Stimulated activated CD4-positive, alpha-beta T cell treated with anti-CD3 and anti-CD28 coated beads, Interleukin-4, amount 100 ng/mL, for 1 hour (primary cell): ENCODE measurements around the gene SPTLC3.

ENCODE experiments used
- DNase-seq: peaks from one replicate; pipeline ENCODE4 v3.0.0-alpha.2; 2020

Gene SPTLC3

GRCh38 chr20:13034936-13035335 is 26.2 kb downstream of the SPTLC3 start:
- DNase-seq, result no peak

DNA sequence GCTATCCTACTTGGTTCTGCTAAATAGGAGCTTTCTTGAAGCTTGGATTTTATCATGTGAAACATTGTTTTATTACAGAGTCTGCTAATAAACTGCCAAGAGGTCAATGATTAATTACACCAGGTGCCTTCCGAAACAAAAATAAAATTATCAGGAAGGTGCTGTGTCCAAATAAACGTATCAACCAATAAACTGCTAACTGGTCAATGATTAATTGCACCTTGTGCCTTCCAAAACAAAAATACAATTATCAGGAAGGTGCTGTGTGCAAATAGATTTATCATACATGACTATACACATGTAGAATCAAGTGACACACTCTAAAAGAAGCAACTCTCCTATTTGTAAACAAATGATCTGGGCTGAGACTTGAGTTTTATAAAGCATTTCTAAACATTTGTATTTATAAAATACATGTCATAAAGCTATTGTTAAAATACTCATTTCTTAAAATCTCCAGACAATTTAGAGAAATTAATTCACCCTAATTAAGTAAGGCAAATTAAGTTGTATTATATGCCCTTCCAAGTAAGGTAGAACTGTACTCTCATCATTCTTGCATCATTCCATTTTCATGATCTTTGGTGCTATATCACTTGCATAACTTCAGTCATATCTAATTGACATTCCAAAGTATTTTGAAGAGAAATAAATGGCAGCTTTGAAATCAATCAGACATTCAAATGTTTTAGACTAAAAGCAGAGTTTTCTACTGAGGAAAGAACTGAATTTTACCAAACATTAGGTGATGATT is 26.8 kb downstream of the SPTLC3 start:
- DNase-seq, result no peak

- DNase-seq, result no peak
These were observed 29.0 kb downstream of the SPTLC3 start for GRCh38 chr20:13037727-13038126.

- DNase-seq, result no peak
These were observed 33.0 kb downstream of the SPTLC3 start for GRCh38 chr20:13041574-13042457.

DNA sequence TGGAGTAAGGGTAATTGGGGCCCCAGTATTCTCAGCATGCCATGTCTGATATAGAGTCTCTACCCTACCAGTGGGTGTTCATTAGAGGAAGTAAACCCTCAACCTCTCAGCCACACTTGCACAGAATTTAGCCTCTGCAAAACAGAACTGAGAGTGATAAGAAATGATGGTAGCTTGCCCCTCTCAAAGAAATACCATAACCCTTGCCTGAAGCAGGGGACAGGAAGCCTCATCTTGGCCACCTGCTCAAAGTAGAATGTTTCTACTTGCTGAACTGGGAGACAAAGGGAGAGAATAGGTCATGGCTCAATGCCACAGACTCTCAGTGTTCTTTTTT is 33.7 kb downstream of the SPTLC3 start:
- no peak for DNase-seq

DNA sequence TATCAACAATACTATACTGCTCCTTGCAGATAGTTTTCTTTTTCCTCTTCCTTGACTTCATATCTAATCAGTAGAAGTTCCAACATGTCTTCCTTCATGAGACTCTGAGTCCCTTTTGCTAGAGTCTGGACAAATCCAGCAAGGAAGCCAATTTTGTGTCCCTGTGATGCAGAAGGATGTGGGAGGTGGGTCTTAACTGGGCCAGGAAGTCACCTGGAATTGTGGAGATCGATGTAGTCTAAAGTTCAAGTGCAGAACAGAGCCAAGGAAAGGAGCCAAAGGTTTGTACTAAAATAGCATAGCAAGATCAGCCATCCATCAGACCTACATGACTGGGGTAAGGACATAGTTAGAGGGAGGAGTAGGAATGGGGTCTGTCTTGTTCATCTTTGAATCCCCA is 37.6 kb downstream of the SPTLC3 start:
- DNase-seq, result no peak

DNA sequence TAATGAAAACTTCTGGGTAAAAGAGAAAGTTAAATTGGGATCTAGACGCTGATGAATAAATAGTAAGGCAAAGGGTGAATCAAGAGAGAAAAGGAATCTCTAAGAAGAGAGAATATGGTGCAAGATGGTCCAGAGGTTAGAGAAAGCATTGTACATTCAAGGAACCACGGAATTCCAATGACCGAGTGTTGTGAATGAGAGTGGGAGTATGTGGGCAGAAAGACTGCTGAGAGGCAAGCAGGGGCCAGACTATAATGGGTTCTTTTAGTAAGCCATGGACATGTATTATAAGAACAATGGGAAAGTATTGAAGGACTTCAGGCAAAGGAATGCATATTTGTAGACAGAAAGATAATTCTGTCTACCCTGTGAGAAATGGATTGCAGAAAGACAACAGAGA is 45.2 kb downstream of the SPTLC3 start:
- DNase-seq, result no peak

DNA sequence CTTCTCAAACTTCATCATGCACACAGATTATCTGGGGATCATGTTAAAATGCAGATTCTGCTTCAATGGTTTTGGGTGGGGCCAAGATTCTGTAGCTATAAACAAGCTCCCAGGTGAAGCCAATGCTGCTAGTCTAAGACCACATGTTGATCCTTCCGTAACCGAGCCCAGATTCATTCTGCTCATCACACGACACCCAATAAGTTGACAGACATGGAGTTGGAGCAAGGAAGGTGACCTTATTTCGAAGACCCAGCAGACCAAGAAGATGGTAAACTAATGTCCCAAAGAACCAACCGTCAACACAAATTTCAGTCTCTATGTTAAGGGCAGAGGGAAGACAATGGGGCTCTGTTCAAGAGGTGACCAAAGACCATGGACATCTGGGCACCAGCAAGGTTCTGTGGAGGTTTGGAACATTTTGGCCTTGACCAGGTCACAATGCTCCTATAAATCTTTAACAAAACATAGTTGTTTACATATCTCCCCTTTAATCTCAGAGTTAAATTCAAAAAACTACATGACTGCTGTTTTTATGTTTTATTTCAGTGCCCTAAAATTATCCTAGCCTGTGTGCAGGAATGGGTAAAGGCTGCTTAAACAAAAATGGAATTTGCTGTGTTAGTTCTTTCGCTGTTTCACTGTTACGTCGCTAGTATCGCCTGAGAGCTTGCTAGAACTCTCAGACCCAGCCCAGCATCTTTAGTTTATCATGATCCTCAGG is 50.1 kb downstream of the SPTLC3 start:
- DNase-seq, result no peak

GRCh38 chr20:13059398-13060136 is 50.8 kb downstream of the SPTLC3 start:
- no peak for DNase-seq

- DNase-seq, result no peak
These were observed 51.6 kb downstream of the SPTLC3 start for GRCh38 chr20:13060327-13060726.

GRCh38 chr20:13061381-13061780 is 52.6 kb downstream of the SPTLC3 start:
- no peak for DNase-seq

DNA sequence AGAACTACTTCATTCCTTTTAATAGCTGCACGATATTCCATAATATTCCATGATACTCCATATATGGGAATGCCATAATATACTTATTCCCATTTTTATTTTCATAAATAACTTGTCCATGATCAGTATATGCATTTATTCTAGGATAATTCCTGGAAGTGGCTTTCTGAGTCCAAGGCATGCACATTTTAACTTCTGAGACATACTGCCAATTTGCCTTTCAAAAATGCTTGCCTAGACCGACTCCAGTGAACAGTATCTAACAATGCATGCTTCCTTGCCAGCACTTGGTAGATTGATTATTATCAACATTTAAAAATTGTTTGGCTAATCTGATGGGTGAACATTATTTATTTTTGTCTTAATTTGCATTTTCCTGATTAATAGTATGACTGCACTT is 54.0 kb downstream of the SPTLC3 start:
- DNase-seq, result no peak

DNA sequence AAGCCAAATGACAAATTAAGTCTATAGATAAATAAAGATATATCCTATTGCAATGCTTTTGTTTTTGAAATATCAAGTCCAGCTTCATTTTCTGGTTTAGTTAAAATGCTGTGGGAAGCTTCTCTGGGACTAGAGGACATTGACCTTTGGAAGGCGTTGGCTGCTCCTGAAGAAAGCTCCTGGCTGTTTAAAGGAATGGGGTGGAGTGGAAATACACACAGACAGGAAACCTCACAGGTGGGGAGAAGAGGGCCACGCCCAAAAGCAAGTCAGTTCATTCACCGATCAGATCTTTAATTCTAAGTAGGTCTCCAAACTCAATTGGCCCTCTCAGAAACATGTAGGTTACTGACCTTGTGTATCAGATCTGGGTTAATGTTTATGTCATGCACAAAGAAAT is 59.6 kb downstream of the SPTLC3 start:
- no peak for DNase-seq

DNA sequence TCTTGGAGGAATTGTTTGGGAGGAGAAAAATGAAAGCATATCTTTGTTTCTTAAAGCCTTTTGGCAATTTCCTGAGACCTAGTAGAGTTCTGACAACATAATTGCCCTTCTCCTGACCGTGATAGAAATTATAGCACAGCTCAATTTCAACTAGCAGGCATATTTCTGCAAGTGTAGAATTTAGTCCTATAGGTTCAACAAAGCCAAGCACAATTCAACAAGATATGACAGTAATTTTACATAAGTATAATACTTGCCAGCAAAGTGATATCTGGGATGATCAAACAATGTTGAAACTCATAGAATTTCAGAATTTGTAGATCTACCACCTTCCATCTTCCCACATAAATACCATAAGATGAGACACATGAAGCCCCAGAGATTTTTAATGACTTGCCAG is 73.1 kb downstream of the SPTLC3 start:
- no peak for DNase-seq

DNA sequence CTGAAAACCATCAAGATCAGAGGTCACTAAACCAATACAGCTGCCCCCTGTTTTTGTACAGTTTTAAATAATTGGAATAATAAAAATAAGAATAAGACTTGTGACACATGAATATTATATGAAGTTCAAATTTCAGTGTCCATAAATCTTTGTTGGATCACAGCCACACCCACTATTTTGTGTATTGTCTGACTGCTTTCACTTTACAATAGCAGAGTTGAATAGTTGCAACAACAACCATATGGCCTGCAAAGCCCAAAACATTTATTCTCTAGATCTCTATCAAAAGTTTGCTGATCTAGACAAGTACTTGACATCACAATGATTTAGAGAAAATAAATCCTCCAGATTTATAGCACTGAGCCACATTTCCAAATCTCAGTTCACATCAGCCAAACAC is 73.6 kb downstream of the SPTLC3 start:
- DNase-seq, result no peak

DNA sequence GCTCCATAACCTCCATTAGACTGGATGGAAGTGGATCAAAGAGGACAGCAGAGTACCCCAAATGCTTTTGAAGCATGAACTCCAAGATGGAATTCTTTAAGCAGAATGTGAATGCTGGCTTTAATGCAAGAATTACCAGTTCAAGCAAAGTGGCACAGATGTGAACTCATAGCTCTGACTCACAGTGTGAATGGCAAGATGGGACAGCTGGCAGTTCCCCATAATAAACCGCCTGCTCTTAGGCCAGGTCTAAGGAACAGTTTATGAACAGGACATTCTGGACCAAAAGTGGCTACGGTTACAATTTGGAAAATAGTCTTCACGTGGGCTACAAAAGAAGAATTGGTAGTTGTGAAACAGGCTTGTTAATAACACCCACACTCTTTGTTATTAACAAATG is 76.5 kb downstream of the SPTLC3 start:
- no peak for DNase-seq

- no peak for DNase-seq
These were observed 81.2 kb downstream of the SPTLC3 start for GRCh38 chr20:13089950-13090469.

DNA sequence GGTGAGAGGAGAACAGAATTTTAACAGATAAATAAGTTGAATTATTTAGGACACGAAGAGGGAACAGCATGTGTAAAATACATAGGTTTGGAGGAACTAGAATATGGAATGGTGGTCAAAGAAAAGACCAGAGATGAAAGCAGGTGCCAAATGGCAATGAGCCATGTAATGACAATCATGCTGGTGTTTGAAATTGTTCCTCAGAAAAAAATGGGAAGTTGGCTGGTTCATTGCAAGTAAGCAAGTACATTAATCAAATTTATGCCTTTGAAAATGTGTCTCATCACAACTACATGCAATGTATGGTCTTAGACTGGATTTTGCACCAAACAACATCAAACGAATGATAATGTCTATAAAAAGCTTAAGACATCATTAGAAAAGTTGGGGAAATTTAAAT is 83.3 kb downstream of the SPTLC3 start:
- DNase-seq, result no peak

DNA sequence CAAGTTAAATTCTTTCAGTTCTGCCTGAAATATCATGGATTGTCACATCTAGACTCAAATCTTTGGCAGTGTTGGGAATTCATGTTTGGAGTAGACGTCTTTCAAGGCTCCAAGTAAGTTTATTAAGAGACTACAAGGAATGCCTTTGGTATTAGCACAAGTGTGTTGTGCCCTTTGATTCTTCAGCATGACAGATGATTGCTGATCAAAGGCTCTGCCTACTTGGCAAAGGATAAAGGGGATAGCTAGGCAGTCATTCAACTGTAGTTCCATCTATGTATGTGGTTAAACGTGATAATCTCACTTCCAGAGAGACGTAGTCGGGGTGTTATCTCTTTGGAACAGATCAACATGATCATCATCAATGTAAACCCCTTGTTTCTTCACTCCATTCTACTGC is 86.2 kb downstream of the SPTLC3 start:
- no peak for DNase-seq

DNA sequence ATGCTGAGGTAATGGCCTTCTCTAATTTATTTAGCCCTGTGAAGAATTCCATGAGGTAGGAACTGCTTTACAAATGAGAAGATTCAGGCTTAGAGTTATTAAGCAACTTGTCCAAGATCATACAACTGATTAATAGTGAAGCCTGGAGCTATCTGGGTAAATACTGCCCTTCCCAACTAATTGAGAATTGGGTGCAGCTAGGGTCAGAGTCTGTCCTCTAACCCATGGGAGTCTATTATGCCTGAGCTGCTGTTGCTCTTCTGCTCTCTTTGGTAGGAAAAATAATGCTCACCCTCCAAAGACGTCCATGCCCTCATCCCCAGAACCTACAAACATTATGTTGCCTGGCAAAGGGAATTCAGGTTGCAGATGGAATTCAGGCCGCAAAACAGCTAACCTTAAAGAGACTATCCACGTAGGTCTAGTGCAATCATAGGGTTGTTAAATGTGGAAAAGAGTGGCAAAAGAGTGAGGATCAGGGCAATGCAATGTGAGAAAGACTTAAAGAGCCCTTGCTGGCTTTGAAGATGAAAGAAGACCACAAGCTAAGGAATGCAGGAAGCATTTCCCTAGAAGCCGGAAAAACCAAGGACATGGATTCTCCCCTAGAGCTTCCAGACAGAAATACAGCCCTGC is 90.1 kb downstream of the SPTLC3 start:
- no peak for DNase-seq

DNA sequence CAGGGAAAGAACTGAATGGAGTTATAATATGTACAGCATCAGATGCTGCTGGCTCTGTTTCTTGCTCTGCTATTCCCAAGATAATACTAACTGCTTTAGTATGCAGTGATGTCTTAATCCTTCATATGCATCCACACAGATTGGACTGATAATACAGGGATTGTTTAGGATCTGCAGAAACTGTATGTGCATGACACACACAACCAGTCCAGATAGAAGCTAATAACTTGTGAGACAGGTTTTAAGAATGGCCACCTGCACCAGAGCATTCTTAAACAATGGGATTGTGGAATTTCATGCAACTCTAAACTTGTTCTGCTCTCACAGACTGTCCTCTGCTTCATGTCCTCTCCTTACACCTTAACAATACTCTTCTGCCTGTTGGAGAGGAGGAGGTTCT is 90.9 kb downstream of the SPTLC3 start:
- DNase-seq, result no peak

DNA sequence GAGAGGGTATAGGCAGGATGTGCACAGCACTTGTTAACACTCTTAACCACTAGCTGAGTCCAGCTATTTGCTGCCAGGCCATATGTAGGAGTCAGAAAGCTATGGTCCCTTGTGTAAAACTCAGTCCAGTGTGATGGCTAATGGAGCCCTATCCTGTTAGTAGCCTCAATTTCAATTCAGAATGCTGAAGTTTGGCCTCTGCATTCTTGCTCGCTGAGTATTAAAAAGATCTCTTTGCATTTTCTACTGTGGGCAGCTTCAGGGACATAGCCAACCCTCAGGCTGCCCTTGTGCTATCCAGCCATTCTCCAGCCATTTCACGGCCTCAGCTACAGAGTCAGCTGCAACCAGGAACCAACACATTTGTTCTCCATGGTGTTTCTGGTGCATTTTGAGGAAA is 92.5 kb downstream of the SPTLC3 start:
- no peak for DNase-seq
